HL-60 (cell line): ENCODE results near the gene CEACAM6.

Experiments
- CTCF ChIP-seq: IDR thresholded peaks from one replicate; pipeline ENCODE4 v1.5.1; 2011; ENCODE audit warnings: low read length, control low read depth, inconsistent platforms; ENCODE audit not compliant: insufficient read depth
- POLR2AphosphoS5 ChIP-seq: IDR thresholded peaks from 2 replicates; pipeline ENCODE4 v1.6.1; 2012; ENCODE audit warnings: low read depth
- REST ChIP-seq: IDR thresholded peaks from 2 replicates; pipeline ENCODE4 v1.6.1; 2012; ENCODE audit warnings: low read depth; ENCODE audit not compliant: insufficient replicate concordance

GRCh38 chr19:41718761-41719160 is 36.6 kb upstream of the CEACAM6 start:
- TF ChIP-seq POLR2AphosphoS5 = no peak
- TF ChIP-seq CTCF = no peak
- TF ChIP-seq REST = no peak
